GM19099 (cell line): Measurements from ENCODE around the gene VOPP1.

Source experiments
- POLR2A ChIP-seq: IDR thresholded peaks from 3 replicates; pipeline ENCODE4 v1.6.1; 2011; ENCODE audit warnings: low read depth; ENCODE audit not compliant: insufficient read length; ENCODE audit errors: extremely low read depth

Gene VOPP1

DNA sequence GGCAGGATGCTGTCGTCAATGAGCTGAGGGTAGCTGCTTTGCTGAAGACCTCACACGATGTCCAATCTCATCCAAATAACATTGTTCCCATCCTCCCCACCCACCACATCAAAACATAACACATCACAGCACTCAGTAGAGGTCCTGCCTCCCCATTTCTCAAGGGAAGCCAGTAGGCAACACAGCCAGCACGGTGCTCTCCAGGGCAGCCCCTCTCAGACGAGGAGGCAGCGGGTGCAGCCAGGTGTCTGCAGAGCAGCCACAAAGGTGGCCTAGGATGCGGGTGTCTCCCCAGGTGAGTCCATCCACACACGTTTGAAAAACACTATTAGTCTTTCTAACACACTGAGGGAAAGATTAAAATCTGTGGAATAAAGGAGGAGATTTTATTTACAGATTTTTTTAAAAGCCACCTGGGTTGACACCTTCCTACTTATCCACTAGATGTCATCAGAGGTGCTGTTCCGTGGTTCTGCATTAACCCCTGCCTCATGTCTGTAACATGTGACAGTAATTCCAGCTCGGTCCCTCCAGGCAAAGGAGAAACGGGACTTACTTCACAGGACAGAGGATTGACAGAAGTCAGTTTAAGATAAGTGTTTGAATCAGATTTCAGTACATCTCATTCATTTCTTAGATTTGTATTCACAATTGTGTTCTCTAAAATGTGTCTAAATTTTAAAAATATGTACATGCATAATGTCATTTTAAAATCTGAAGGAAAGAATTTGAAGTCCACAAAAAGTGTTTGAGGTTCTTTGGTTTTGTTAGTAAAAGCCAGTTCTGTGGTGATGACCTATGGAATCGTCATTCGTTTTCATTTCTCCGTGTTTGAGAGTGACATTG lies 139.1 kb downstream of the VOPP1 start:
- no peak for TF ChIP-seq POLR2A

DNA sequence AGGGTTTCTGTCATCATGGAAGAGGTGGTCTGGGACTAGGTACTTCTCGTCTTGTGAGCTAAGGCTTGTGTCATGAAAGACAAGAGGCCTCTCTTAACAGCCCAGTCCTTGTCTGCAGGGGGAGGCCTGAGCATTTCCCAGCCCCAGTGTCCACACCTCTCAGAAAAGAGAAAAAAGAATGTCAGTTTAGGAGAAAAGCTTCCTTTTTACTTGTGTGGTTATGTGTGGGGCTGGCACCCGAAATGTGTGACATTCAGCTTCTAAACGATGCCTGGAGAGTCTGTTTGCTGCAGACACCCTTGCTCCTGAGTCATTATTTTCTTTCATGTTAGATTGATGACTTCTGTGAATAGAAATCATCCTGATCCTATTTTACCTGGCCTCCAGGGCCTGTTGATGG lies 139.8 kb downstream of the VOPP1 start:
- TF ChIP-seq POLR2A: no peak

DNA sequence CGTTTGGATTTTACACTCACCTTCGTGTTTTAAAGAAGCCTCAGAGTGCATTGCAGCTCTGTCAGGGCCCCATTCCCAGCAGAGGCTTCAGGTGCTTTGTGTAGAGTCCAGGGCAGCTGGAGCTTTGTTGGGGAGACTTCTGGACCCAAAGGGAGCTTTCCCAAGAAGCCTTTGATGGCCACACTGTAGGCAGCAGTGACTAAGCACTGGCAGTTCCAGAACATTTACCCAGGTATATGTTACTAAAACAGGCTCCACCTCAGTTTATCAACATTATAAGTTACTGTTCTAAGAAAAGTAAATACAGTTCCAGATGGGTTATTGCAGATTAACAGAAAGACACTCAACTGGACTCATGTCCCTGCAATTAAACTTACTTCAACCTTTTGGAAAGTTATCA lies 140.4 kb downstream of the VOPP1 start:
- no peak for TF ChIP-seq POLR2A

DNA sequence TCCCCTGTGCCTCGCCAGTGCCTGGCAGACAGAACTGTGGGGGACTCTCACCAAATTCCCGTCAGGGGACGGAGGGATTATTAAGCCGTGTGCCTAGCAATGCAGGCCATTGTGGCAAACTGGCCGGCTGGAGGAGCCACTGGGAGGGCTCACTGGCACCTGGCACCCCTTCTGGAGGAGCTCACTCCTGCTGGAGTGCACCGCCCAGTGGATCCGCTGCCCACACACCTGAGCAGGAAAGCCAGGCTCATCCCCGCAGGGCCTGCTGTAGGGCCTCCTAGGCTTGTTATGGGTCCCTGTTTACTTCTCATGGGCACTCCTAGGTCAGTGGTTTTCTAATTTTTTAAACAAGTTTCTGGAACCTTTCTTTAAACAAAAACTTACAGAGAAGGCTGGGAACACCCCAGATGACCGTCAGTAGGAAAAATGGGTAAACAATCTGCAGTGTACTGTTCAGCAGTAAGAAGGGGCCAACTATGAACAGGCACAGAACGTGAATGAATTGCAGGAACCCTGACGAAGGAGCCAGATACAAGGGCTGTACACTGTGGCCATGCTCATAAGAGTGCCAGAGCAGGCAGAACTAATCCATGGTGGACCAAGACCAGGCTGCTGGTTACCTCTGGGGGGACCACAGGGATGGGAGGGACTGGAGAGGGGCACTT lies 142.3 kb downstream of the VOPP1 start:
- no peak for TF ChIP-seq POLR2A

DNA sequence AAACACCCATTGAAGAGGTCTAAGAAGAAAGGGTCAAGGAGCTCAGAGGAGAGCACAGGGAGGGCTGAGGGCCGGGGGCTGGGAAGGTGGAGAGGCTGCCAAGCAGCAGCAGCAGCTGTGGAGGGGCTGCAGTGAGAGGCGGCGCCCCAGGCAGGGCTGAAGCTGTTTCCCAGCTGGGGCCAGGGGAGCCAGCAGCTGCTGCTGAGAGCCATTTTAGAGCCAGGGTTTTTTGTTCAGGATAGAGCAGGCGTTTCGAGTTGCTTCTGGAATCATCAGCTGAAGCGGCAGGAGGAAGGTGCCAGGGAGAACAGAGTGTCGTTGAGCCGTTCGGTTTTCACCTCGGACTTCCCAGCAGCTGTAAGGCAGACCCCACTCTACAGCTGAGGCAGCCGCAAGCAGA lies 144.5 kb downstream of the VOPP1 start:
- TF ChIP-seq POLR2A: no peak

DNA sequence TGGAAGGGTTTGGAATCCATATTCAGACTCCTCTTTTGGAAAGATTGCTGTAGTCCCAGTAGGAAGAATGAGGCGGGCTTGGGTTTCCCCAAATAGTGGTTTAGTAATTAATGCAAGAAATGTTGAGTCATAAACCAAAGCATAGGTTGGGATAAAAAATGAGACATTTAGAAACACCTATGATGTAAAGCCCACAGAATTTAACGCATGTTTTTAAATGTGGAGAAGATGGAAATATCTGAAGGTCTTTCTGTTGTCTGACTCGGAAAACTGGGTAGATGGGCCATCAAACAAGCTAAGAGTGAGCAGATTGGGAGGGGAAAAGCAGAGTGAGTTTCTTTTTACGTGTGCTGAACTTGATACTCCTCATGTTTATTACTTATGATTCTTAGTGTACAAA lies 145.0 kb downstream of the VOPP1 start:
- TF ChIP-seq POLR2A: no peak

DNA sequence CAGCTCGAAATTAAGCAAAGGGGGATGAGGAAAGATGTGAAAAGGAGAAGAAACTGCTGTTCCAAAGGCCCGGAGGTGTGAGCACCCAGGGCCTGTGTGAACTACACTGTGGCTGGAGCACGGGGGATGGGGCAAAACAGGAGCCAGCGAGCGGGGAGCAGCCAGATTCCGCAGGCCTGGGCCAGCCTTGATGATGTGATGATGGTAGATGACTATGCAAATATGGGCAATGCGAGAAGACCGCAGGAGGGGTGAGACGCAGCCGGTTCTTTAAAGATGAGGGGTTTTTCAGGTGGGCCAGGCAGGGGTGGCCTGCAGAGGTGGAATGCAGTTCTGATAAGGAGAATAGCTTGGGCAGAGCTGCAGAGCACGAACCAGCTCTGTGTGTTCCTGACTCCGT lies 145.6 kb downstream of the VOPP1 start:
- TF ChIP-seq POLR2A: no peak

DNA sequence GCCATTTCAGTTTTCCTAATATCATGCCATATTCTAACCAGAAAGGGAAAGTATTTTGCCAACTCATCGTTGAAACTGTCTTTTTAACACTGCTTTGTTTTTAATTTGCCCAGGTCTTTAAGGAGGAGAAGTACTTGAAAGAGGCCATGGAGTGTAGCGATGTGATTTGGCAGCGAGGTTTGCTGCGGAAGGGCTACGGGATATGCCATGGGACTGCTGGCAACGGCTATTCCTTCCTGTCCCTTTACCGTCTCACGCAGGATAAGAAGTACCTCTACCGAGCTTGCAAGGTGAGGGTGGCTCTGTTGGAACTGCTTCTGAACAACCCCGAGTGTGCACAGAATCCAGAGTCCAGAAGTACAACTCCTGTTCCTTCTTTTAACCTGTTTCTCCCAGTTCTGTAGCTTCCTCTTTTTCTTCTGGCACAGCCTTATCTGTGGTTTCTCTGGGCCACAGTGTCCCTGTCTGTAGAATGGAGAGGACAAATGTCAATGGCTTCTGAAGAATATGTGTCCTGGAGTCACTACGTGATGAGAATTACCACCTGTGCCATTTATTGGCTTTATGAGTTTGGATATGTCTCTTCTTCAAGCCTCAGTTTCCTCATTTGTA lies 147.1 kb downstream of the VOPP1 start:
- no peak for TF ChIP-seq POLR2A

DNA sequence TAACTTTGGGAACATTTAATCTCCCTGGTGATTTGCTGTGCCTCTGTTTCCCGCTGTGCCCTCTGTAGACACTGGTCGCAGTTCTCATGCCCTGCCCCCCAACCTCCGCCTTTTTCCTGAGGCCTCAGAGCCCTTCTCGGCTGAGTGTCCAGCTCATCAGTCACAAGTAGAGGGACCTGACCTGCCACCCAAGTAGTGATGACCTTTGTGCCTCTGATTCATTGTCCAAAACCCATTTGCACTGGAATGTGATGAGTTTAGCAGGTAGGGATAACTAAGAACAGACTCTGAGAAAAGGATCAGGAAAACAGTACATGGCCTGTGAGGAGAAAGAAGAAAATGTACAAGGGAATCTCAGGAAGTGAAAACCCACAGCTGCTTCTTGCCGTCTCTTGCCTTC lies 148.4 kb downstream of the VOPP1 start:
- TF ChIP-seq POLR2A: no peak

DNA sequence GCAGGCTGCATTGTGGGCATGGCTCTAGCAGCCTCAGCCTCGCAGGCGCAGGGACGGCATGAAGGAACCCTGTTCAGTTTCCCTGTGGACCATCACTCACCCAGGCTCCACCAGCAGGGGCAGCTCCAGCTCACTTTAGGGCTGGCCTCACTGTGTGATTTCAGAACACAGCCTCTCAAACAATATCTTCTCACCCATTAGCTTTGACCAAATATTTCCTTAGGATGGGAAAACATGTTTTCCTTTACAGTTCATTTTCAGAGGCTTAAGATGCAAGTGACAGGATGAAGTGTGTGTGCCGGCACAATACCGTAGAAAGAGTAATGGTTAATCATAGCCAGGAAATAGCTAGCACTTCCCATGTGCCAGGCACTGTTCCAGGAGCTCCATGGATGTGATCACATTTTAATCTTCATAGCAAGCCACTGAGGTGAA lies 149.0 kb downstream of the VOPP1 start:
- TF ChIP-seq POLR2A: no peak
